Panc1 (cell line): ENCODE measurements around the gene GRIA4. TPM values are rescaled to one million over a fixed set of nuclear protein-coding genes. Genes with fewer than 3 reads are reported as not detected.

Source experiments
- ATAC-seq: fragments of 200-7000 bp; cut with Tn5 transposase; 2 replicates; pipeline ENCODE4 v1.9.1; 2020; ENCODE audit warnings: mild to moderate bottlenecking, moderate library complexity
- BruUV-seq: library from RNA; stranded (reverse); fragments of 400-500 nt; replicated peaks from 2 replicates; lab custom pipeline; 2021; lab: Mats Ljungman, UMichigan
- CTCF ChIA-PET: fragments of 300-600 bp; sonication (Branson Sonifier 250); formaldehyde crosslinking; loops from one replicate; lab custom pipeline; 2022; ENCODE audit warnings: antibody characterized with exemption; lab: Charles Lee
- POLR2A ChIA-PET: fragments of 300-600 bp; sonication (Branson Sonifier 250); formaldehyde crosslinking; loops from one replicate; lab custom pipeline; 2022; ENCODE audit warnings: antibody characterized with exemption; lab: Charles Lee
- DNase-seq: peaks from one replicate; pipeline ENCODE4 v3.0.0-alpha.2; 2010; ENCODE audit warnings: low read depth, low spot score
- H3K27ac ChIP-seq: 2 replicates; pipeline ENCODE4 v1.5.1; 2011; ENCODE audit warnings: mild to moderate bottlenecking, low read length, inconsistent platforms
- H3K27me3 ChIP-seq: fragments of 200-500 bp; sonication (Bioruptor generic); 2 replicates; pipeline ENCODE4 v1.6.0; 2014; ENCODE audit warnings: low read length, inconsistent platforms; ENCODE audit not compliant: control insufficient read depth, insufficient read depth
- H3K36me3 ChIP-seq: fragments of 200-500 bp; sonication (Bioruptor generic); 2 replicates; pipeline ENCODE4 v1.5.1; 2014; ENCODE audit warnings: inconsistent platforms, mild to moderate bottlenecking, low read length, moderate library complexity; ENCODE audit not compliant: control insufficient read depth, insufficient read depth
- H3K4me1 ChIP-seq: 2 replicates; pipeline ENCODE4 v1.5.1; 2011; ENCODE audit warnings: inconsistent platforms, mild to moderate bottlenecking, low read length, moderate library complexity; ENCODE audit not compliant: control insufficient read depth, insufficient read depth
- H3K4me3 ChIP-seq, 2 experiments: 2 replicates each; pipeline ENCODE4 v1.5.1; 2011 to 2012; ENCODE audit warnings: low read depth in 2 of 2, low read length in 2 of 2, mild to moderate bottlenecking in 2 of 2, inconsistent platforms in 1 of 2, moderate library complexity in 1 of 2
- H3K9me3 ChIP-seq: fragments of 200-500 bp; sonication (Bioruptor generic); 2 replicates; pipeline ENCODE4 v1.5.1; 2014; ENCODE audit warnings: low read depth, mild to moderate bottlenecking, inconsistent platforms, low read length, moderate library complexity; ENCODE audit not compliant: control insufficient read depth, insufficient read depth
- CTCF ChIP-seq: fragments of 450-650 bp; IDR thresholded peaks from 2 replicates; pipeline ENCODE4 v1.5.1; 2017; ENCODE audit warnings: mild to moderate bottlenecking
- POLR2AphosphoS5 ChIP-seq: IDR thresholded peaks from 2 replicates; pipeline ENCODE4 v1.6.1; 2012; ENCODE audit warnings: mild to moderate bottlenecking, low read depth, low read length, moderate library complexity
- REST ChIP-seq, 2 experiments: IDR thresholded peaks; 2 replicates each; pipeline ENCODE4 v1.6.1; 2011 to 2012; ENCODE audit warnings: low read depth in 2 of 2, control low read depth in 1 of 2, low read length in 1 of 2, mild to moderate bottlenecking in 1 of 2, moderate library complexity in 1 of 2; ENCODE audit not compliant: insufficient read depth in 1 of 2
- SIN3A ChIP-seq: IDR thresholded peaks from 2 replicates; pipeline ENCODE4 v1.6.1; 2012; ENCODE audit warnings: low read depth, mild to moderate bottlenecking, low read length, moderate library complexity, borderline replicate concordance; ENCODE audit not compliant: insufficient read depth
- TCF7L2 ChIP-seq: IDR thresholded peaks from 2 replicates; pipeline ENCODE4 v1.6.1; 2011; ENCODE audit warnings: mild to moderate bottlenecking, low read depth, low read length, inconsistent platforms
- in situ Hi-C: cut with HindIII; loops from 2 replicates; pipeline ENCODE4 v1.10.0; 2016; ENCODE audit warnings: low sequenced_read_pairs, low pct_unique_long_range_greater_than_20kb
- intact Hi-C: fragments of 100-400 bp; cut with micrococcal nuclease; formaldehyde crosslinking; loops from one replicate; pipeline ENCODE4 v1.10.0; 2022; ENCODE audit not compliant: unreplicated experiment
- total RNA-seq: library from RNA; stranded (reverse); gene quantifications from one replicate; pipeline ENCODE4 v1.2.1, GENCODE V29; 2021; ENCODE audit not compliant: unreplicated experiment

GRIA4 gene
- total RNA-seq, 1 experiment from 2014 or later: not detected

GRCh38 chr11:105968021-105968697 lies 358.3 kb downstream of the GRIA4 start:
- ATAC-seq (no peak), DNase-seq (no peak)
- no peaks in the 10 kb centered on the region; the same call in 1 of the 2 replicates for H3K27me3 ChIP-seq
- POLR2A ChIA-PET: no interaction called here
- BruUV-seq: no TSS peak
- intact Hi-C loops: no loop called here
- TF ChIP-seq CTCF (no peak), SIN3A (no peak), REST (IDR thresholded peaks at IDR 0.05; ENCODE audit: insufficient read depth in 1 of 2, low read depth in 2 of 2, low read length in 1 of 2) (no peak), POLR2AphosphoS5 (no peak), TCF7L2 (no peak)
- in situ Hi-C loops: no loop called here
- no peak overlapping the region for H3K27ac ChIP-seq
- no peaks in the 10 kb centered on the region for H3K4me1 ChIP-seq
- no peaks in the 10 kb centered on the region for H3K9me3 ChIP-seq
- CTCF ChIA-PET: no interaction called here
- no peaks in the 10 kb centered on the region; the same call in 1 of the 2 replicates for H3K36me3 ChIP-seq
- H3K4me3 ChIP-seq: no peak overlapping the region

- no peak for ATAC-seq
- intact Hi-C loops: no loop called here
- Histone ChIP-seq H3K36me3 (no peaks in the 10 kb centered on the region), H3K27me3 (no peaks in the 10 kb centered on the region; the same call in 1 of the 2 replicates), H3K4me3 (no peak overlapping the region), H3K4me1 (no peaks in the 10 kb centered on the region), H3K9me3 (no peaks in the 10 kb centered on the region), H3K27ac (no peak overlapping the region)
- in situ Hi-C loops: no loop called here
- ChIA-PET POLR2A (no interaction called here), CTCF (no interaction called here)
- BruUV-seq: no TSS peak
- DNase-seq: no peak
- no peak for TF ChIP-seq SIN3A
- TF ChIP-seq POLR2AphosphoS5: no peak
- TF ChIP-seq REST (IDR thresholded peaks at IDR 0.05; ENCODE audit: insufficient read depth in 1 of 2, low read depth in 2 of 2, low read length in 1 of 2): no peak
- no peak for TF ChIP-seq TCF7L2
- no peak for TF ChIP-seq CTCF
These were observed 359.9 kb downstream of the GRIA4 start for GRCh38 chr11:105969756-105970155.
